Uterine smooth muscle cell (primary cell): ENCODE data around the gene HSD3B1. TPM values are rescaled to one million over a fixed set of nuclear protein-coding genes. Genes with fewer than 3 reads are reported as not detected.

ENCODE experiments used
- total RNA-seq: library from RNA; depleted of rRNA; stranded (reverse); fragments of >200 nt; gene quantifications from 2 replicates; pipeline ENCODE4 v1.2.3, GENCODE V29; 2014

HSD3B1 gene
- not detected in 2 replicates for total RNA-seq

DNA sequence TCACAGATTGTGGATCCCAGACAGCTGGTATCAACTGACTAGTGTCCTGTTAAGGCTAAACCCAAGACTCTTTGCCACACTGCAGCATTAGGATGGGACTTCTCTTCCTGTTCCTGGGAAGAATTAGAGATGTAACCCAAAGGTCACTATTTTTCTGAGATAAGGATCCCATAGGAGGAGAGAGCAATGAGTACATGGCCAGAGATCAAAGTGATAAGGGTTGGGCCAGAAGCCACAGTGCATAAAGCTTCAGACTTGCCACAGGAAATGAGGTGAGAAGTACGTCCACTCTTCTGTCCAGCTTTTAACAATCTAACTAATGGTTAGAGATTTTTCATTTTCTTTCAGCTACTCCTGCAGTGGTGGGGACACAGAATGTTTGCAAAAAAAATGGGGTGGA, at the start of gene HSD3B1:
HSD3B1 (plus strand) TSS at position 270 of the 400 bp plus-strand sequence. CDS start 267 bp downstream, outside the sequence.

Other genes with a start within 250 kb of the HSD3B1 start
- gene HAO2, start 138.4 kb upstream of the HSD3B1 start, total RNA-seq, result not detected in 2 replicates
- gene HSD3B2, start 92.1 kb upstream of the HSD3B1 start, total RNA-seq, result not detected in 2 replicates
- 19.9 and 25.9 TPM in 2 replicates for gene ZNF697, start 141.1 kb downstream of the HSD3B1 start, total RNA-seq
- 209 and 321 TPM in 2 replicates for gene PHGDH, start 204.7 kb downstream of the HSD3B1 start, total RNA-seq